ENCODE results near the gene TGFBI.

GRCh38 chr5:136030252-136030651, 1.5 kb downstream of the TGFBI start:
- TF ChIP-seq CTCF (IDR thresholded peaks at IDR 0.05 in 4 of 5, conservative IDR thresholded peaks at IDR 0.05 in 1 of 5) (no peak), POLR2A (IDR thresholded peaks at IDR 0.05) (no peak)
